ENCODE data around the gene PLXNA4.

Gene PLXNA4

DNA sequence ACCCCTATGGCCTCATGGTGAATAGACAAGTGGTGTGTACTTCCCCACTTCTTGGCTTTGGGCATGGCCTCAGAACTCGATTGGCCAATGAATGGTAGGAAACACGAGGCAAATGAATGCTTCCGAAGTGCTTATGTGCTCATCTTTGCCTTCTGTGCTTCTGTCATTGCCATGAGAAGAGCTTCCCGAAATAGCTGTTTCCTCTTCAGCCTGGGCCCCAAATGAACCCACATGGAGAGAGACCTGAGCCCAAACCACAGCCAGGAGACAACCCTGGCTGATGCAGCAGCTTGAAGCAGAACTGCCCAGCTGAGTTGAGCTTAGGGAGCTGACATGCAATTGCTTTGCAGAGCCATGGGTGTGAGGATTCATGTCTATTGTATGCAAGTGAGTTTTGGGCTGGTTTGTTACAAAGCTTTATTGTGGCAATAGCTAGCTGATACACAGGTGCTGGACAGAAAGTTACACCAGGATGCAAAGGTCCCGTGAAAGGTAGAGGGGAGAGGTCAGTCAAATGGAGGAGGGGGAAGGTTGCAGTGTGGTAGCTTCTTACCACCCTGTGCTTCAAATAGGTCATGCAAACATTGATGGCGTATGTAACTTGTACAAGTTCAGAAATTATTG is 328.2 kb downstream of the PLXNA4 start:
- no peak overlapping the region for H3K27ac ChIP-seq
- DNase-seq (ENCODE audit: low spot score) = no peak
- ChIA-PET POLR2A (ENCODE audit: low non-redundant PET) (no interaction called here), CTCF (interaction anchor here (0.6 kb wide), 1 partner anchor 295 kb away, joined by 3 read pairs; no protein-coding TSS in a partner anchor)
- TF ChIP-seq, protein P1, sequence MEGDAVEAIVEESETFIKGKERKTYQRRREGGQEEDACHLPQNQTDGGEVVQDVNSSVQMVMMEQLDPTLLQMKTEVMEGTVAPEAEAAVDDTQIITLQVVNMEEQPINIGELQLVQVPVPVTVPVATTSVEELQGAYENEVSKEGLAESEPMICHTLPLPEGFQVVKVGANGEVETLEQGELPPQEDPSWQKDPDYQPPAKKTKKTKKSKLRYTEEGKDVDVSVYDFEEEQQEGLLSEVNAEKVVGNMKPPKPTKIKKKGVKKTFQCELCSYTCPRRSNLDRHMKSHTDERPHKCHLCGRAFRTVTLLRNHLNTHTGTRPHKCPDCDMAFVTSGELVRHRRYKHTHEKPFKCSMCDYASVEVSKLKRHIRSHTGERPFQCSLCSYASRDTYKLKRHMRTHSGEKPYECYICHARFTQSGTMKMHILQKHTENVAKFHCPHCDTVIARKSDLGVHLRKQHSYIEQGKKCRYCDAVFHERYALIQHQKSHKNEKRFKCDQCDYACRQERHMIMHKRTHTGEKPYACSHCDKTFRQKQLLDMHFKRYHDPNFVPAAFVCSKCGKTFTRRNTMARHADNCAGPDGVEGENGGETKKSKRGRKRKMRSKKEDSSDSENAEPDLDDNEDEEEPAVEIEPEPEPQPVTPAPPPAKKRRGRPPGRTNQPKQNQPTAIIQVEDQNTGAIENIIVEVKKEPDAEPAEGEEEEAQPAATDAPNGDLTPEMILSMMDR (conservative IDR thresholded peaks at IDR 0.05; ENCODE audit: low read depth) = no peak

DNA sequence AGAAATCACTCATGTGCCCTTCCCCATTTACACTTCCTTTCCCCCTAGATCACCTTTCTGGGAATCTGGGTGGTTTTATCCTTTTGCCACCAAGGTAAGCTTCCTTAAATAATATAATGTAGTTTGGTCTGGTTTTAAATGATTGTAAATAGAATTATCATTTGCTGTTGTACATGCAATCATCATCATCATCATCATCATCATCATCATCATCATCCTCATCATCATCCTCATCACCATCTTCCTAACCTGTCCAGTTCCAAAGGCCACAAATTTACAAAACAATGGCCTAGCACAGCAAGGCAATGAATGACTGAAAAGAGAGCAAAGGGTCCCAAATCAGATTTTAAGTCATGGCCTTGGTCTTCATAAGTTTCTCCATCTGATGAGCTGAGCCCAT is 329.7 kb downstream of the PLXNA4 start:
- H3K27ac ChIP-seq = no peak overlapping the region
- TF ChIP-seq, protein P1 (conservative IDR thresholded peaks at IDR 0.05; ENCODE audit: low read depth) = no peak
- ChIA-PET CTCF (no interaction called here), POLR2A (ENCODE audit: low non-redundant PET) (no interaction called here)
- no peak for DNase-seq (ENCODE audit: low spot score)

DNA sequence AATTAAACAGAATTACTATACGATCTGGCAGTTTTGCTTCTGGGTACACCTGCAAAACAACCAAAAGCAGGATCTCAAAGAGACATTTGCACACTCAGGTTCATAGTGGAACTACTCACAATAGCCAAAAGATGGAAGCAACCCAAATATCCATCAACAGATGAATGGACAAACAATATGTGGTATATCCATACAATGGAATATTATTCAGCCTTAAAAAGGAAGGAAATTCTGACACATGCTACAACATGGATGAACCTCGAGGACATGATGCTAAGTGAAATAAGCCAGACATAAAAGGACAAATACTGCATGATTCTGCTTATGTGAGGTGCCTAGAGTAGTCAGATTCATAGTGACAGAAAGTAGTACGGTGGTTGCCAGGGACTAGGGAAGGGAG is 330.7 kb downstream of the PLXNA4 start:
- ChIA-PET CTCF (no interaction called here), POLR2A (ENCODE audit: low non-redundant PET) (no interaction called here)

DNA sequence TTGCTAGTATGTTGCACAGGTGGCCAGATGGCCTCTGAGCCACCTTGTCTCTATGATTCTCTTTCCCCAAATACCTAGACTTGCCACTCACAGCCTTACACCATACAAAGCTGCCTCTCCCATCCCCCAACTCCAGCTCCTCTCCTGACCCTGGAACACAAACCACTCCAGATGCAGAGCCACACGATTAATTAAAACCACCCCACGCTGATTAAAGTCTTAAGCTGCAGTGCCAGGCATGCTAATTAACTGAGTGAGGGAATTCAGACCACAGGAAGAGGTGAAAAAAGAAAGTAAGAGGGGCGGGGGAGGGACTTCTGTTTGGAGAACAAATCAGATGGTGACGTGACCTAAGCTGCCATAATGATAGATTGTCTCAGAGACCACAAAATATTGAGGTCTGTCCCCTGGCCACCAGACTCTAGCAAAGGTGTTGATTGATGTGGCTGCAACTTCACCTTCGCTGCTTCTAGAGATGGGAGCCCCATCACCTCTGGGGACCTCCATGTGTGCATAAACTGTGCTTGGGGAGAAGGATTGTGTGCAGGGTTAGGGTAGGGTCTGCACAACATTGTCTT is 331.3 kb downstream of the PLXNA4 start:
- TF ChIP-seq, protein P1 (conservative IDR thresholded peaks at IDR 0.05; ENCODE audit: low read depth) = no peak
- no peak overlapping the region for H3K27ac ChIP-seq
- ChIA-PET POLR2A (ENCODE audit: low non-redundant PET) (no interaction called here), CTCF (no interaction called here)
- DNase-seq (ENCODE audit: low spot score) = no peak

More for the DNA sequence above, 330.7 kb downstream of the PLXNA4 start:
- no peak for DNase-seq (ENCODE audit: low spot score)
- H3K27ac ChIP-seq = no peak overlapping the region
- TF ChIP-seq, protein P1 (conservative IDR thresholded peaks at IDR 0.05; ENCODE audit: low read depth) = no peak

DNA sequence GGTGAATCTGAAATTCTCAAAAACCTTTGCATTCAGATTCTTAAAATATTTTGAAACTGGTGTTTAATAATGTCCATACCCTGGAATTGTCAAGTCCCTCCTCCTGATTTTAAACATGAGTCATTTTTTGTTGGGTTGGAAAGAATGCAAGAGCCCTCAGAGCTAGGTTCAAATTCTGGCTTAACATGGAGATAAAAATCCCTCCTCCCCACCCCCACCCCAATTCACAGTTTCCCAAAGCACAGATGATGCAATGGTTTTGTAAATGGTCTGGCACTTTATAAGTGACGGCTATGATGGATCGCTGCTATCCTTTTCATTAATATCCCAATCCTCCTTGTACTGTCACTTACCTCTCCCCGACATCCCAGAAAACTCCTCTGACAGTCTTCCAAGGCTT is 332.8 kb downstream of the PLXNA4 start:
- H3K27ac ChIP-seq = no peak overlapping the region
- POLR2A ChIA-PET (ENCODE audit: low non-redundant PET) = no interaction called here
- DNase-seq (ENCODE audit: low spot score) = no peak
- CTCF ChIA-PET = interaction anchor here (1.2 kb wide), 1 partner anchor 298 kb away, joined by 7 read pairs; no protein-coding TSS in a partner anchor
- TF ChIP-seq, protein P1 (conservative IDR thresholded peaks at IDR 0.05; ENCODE audit: low read depth) = no peak

DNA sequence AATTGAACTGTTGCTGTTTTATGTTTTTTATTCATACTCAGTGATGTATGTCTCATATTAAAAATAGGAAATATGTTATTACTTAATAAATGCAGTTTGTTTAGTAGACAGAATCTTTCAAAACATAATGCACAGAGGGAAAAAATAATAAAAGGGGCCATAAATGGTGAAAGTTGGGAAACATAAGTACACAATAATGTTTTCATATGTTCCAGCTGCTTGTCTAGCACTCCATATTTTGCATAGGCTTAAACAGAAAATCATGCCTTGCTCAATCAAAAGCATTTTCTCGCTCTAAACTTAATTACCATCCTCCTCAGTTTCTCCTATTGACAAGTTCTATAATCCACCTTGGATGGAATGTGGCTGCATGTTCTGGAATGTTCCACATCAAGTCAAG is 333.2 kb downstream of the PLXNA4 start:
- no peak overlapping the region for H3K27ac ChIP-seq
- CTCF ChIA-PET = no interaction called here
- no peak for DNase-seq (ENCODE audit: low spot score)
- TF ChIP-seq, protein P1 (conservative IDR thresholded peaks at IDR 0.05; ENCODE audit: low read depth) = no peak
- POLR2A ChIA-PET (ENCODE audit: low non-redundant PET) = no interaction called here
